Right lobe of liver (tissue), 6 donors: ENCODE measurements around the gene RSBN1. TPM values are rescaled to one million over a fixed set of nuclear protein-coding genes. Genes with fewer than 3 reads are reported as not detected.

Source experiments
- ATAC-seq, 4 donors: fragments of 200-7000 bp; cut with Tn5 transposase; one replicate each; pipeline ENCODE4 v1.9.1; 2020; ENCODE audit warnings: mild to moderate bottlenecking in 4 of 4, moderate library complexity in 4 of 4
- DNase-seq, 3 donors: peaks; one replicate each; pipeline ENCODE4 v3.0.0-alpha.2; 2020
- H3K27ac ChIP-seq, 3 donors: fragments of 200-600 bp; one replicate each; pipeline ENCODE4 v1.8.0; 2022
- H3K27me3 ChIP-seq, 2 donors: fragments of 200-600 bp; one replicate each; pipeline ENCODE4 v1.8.0; 2022
- H3K36me3 ChIP-seq, 4 donors: fragments of 200-600 bp; sonication (generic) in 1 of 4; one replicate each; pipeline versions ENCODE4 v1.5.1 to v1.8.0; 2017 to 2022; ENCODE audit warnings: control low read depth in 1 of 4
- H3K4me1 ChIP-seq, 4 donors: fragments of 200-600 bp; sonication (generic) in 1 of 4; one replicate each; pipeline versions ENCODE4 v1.5.1 to v1.8.0; 2017 to 2022; ENCODE audit warnings: control low read depth in 1 of 4
- H3K4me3 ChIP-seq, 3 donors: fragments of 200-600 bp; one replicate each; pipeline ENCODE4 v1.8.0; 2022
- H3K9me3 ChIP-seq, 4 donors: fragments of 200-600 bp; sonication (generic) in 1 of 4; one replicate each; pipeline versions ENCODE4 v1.5.1 to v1.8.0; 2017 to 2022; ENCODE audit warnings: control low read depth in 1 of 4
- CTCF ChIP-seq, 4 donors: fragments of 200-600 bp in 3 of 4; fragments of 450-650 bp in 1 of 4; IDR thresholded peaks; one replicate each; pipeline versions ENCODE4 v1.5.1 to v1.8.0; 2016 to 2022; ENCODE audit warnings: antibody characterized with exemption in 4 of 4, mild to moderate bottlenecking in 2 of 4
- POLR2A ChIP-seq: fragments of 450-650 bp; IDR thresholded peaks from one replicate; pipeline ENCODE4 v1.6.1; 2017; ENCODE audit warnings: antibody characterized with exemption, mild to moderate bottlenecking
- WGBS: methylation state at CpG from one replicate; pipeline ENCODE4 v1.1.6; 2018; ENCODE audit warnings: low coverage, low lambda C conversion rate; ENCODE audit not compliant: insufficient coverage; ENCODE audit errors: missing lambda C conversion rate; 5-methylcytosine and 5-hydroxymethylcytosine counted together
- intact Hi-C, 2 donors: fragments of 100-400 bp; cut with DNase I; formaldehyde crosslinking; loops; one replicate each; pipeline versions ENCODE4 v1.11.2 to v1.14.1; 2022
- total RNA-seq, 6 experiments: library from RNA; depleted of rRNA in 2 of 6; stranded (reverse); fragments of >200 nt in 2 of 6; fragmentation: NEBNext Ultra II Directional in 3 of 6; extraction: Animal tissue kit (Norgen Biotek cat#: 25700) in 3 of 6; gene quantifications; one replicate each; pipeline versions ENCODE4 v1.1.0 to v1.2.4, GENCODE V29; 2016 to 2023
- donor health status: DM: no; HTN: yes; CAD: no.
- donor health status: DM: no; HTN: no; CAD: no.
- donor health status: DM: no; HTN: no; CAD: no.
- donor health status: DM: no; HTN: yes; CAD: no.
- donor health status: DM: no; HTN: yes; CAD: no.

Gene RSBN1
- total RNA-seq, 6 experiments from 2014 or later = 4.1 to 5.9 (median 5.0) TPM

GRCh38 chr1:113811156-113811887 lies 954 bp downstream of the RSBN1 start:
- TF ChIP-seq POLR2A (no peak), CTCF (IDR thresholded peaks at IDR 0.05) (no peak)
- peak overlapping the region; percentile 82 to 93 (median 92) for H3K4me3 ChIP-seq
- peak in 2 of 3 donors; percentile 23 to 47 for DNase-seq
- no peaks in the 10 kb centered on the region for H3K36me3 ChIP-seq
- intact Hi-C loops = no loop called here
- ATAC-seq = peak in 3 of 4 donors; percentile 36 to 57 (median 54)
- peaks cover 0 to 27% (median 7%) of the 10 kb centered on the region in 4 donors for H3K4me1 ChIP-seq
- WGBS = 0% methylated on average over 19 of the region's 29 CpGs
- peak overlapping the region; percentile 87 to 96 (median 88) for H3K27ac ChIP-seq
- no peaks in the 10 kb centered on the region for H3K9me3 ChIP-seq
- H3K27me3 ChIP-seq = no peaks in the 10 kb centered on the region

- intact Hi-C loops = no loop called here
- DNase-seq (no peak), ATAC-seq (peak in 1 of 4 donors; percentile 4)
- H3K27ac ChIP-seq = no peak overlapping the region
- peak overlapping the region; percentile 82 to 93 (median 92) for H3K4me3 ChIP-seq
- H3K27me3 ChIP-seq = no peaks in the 10 kb centered on the region
- peaks cover 0 to 30% (median 7%) of the 10 kb centered on the region in 4 donors for H3K4me1 ChIP-seq
- H3K9me3 ChIP-seq = no peaks in the 10 kb centered on the region
- 36% methylated on average over 5 of the region's 5 CpGs for WGBS
- TF ChIP-seq CTCF (IDR thresholded peaks at IDR 0.05) (no peak), POLR2A (peak; percentile 28)
- H3K36me3 ChIP-seq = no peaks in the 10 kb centered on the region
These were observed 2.3 kb downstream of the RSBN1 start for GRCh38 chr1:113809670-113810602.

- Histone ChIP-seq H3K36me3 (no peaks in the 10 kb centered on the region), H3K4me3 (no peak overlapping the region), H3K27me3 (no peaks in the 10 kb centered on the region), H3K9me3 (no peaks in the 10 kb centered on the region), H3K4me1 (peaks cover 0 to 38% (median 10%) of the 10 kb centered on the region in 4 donors), H3K27ac (no peak overlapping the region)
- WGBS = 71% methylated on average over 4 of the region's 4 CpGs
- ATAC-seq (no peak), DNase-seq (no peak)
- intact Hi-C loops = no loop called here
- TF ChIP-seq POLR2A = no peak
- TF ChIP-seq CTCF (IDR thresholded peaks at IDR 0.05) = no peak
These were observed 3.7 kb downstream of the RSBN1 start for GRCh38 chr1:113808450-113809195.

- H3K27me3 ChIP-seq = no peaks in the 10 kb centered on the region
- peaks cover 0 to 32% (median 10%) of the 10 kb centered on the region in 4 donors for H3K4me1 ChIP-seq
- no peak for TF ChIP-seq POLR2A
- TF ChIP-seq CTCF (IDR thresholded peaks at IDR 0.05) = no peak
- WGBS = 93% methylated on average over 4 of the region's 4 CpGs
- H3K27ac ChIP-seq = no peak overlapping the region
- H3K36me3 ChIP-seq = no peaks in the 10 kb centered on the region
- no peak overlapping the region for H3K4me3 ChIP-seq
- DNase-seq (no peak), ATAC-seq (no peak)
- no peaks in the 10 kb centered on the region for H3K9me3 ChIP-seq
- intact Hi-C loops = no loop called here
These were observed 6.6 kb downstream of the RSBN1 start for GRCh38 chr1:113805639-113806038.
